Heart right ventricle (tissue), 16 donors: ENCODE results near the gene POLR3C. TPM values are rescaled to one million over a fixed set of nuclear protein-coding genes. Genes with fewer than 3 reads are reported as not detected.

Source experiments
- ATAC-seq, 8 donors: fragments of 200-7000 bp; cut with Tn5 transposase; one replicate each; pipeline ENCODE4 v1.9.1; 2020; ENCODE audit warnings: mild to moderate bottlenecking in 8 of 8, moderate library complexity in 8 of 8, moderate number of reproducible peaks in 1 of 8
- DNase-seq, 2 donors: peaks; one replicate each; pipeline ENCODE4 v3.0.0-alpha.2; 2020
- H3K27ac ChIP-seq, 10 donors: fragments of 200-600 bp; sonication (generic) in 2 of 10; one replicate each; pipeline versions ENCODE4 v1.5.0 to v1.8.0; 2020 to 2022; ENCODE audit warnings: mild to moderate bottlenecking in 3 of 10
- H3K27me3 ChIP-seq, 7 donors: fragments of 200-600 bp; one replicate each; pipeline ENCODE4 v1.8.0; 2021 to 2022; ENCODE audit warnings: mild to moderate bottlenecking in 2 of 7
- H3K36me3 ChIP-seq, 9 donors: fragments of 200-600 bp; sonication (generic) in 1 of 9; one replicate each; pipeline versions ENCODE4 v1.5.0 to v1.8.0; 2020 to 2022; ENCODE audit warnings: mild to moderate bottlenecking in 2 of 9
- H3K4me1 ChIP-seq, 9 donors: fragments of 200-600 bp; sonication (generic) in 1 of 9; one replicate each; pipeline versions ENCODE4 v1.5.0 to v1.8.0; 2020 to 2022; ENCODE audit warnings: mild to moderate bottlenecking in 4 of 9
- H3K4me3 ChIP-seq, 10 donors: fragments of 200-600 bp; sonication (generic) in 2 of 10; one replicate each; pipeline versions ENCODE4 v1.5.0 to v1.8.0; 2020 to 2022; ENCODE audit warnings: mild to moderate bottlenecking in 7 of 10, moderate library complexity in 2 of 10
- H3K9me3 ChIP-seq, 11 donors: fragments of 200-600 bp in 10 of 11; sonication (generic) in 2 of 11; one replicate each; pipeline versions ENCODE4 v1.5.0 to v1.8.0; 2013 to 2022; ENCODE audit warnings: mild to moderate bottlenecking in 2 of 11, control low read depth in 1 of 11, moderate library complexity in 1 of 11
- CTCF ChIP-seq, 9 donors: fragments of 200-600 bp; sonication (generic) in 2 of 9; IDR thresholded peaks; one replicate each; pipeline versions ENCODE4 v1.5.0 to v1.8.0; 2021 to 2022; ENCODE audit warnings: antibody characterized with exemption in 9 of 9, mild to moderate bottlenecking in 5 of 9, moderate library complexity in 1 of 9
- WGBS, 2 donors: extraction: QIAGEN DNeasy Blood & Tissue Kit; methylation state at CpG; one replicate each; pipeline ENCODE4 v1.1.7; 2013; ENCODE audit warnings: inconsistent platforms in 1 of 2; 5-methylcytosine and 5-hydroxymethylcytosine counted together
- intact Hi-C, 10 donors: fragments of 100-400 bp; cut with DNase I; formaldehyde crosslinking; loops; one replicate each; pipeline versions ENCODE4 v1.11.1 to v1.14.2; 2022
- microRNA-seq, 2 donors: library from miRNA; unstranded; fragments of <30 nt; microRNA quantifications; one replicate each; pipeline ENCODE4 v1.2.0, GENCODE V29; 2021
- polyA plus RNA-seq, 2 donors: library from polyadenylated mRNA; stranded (reverse); fragments of 200-250 nt; gene quantifications; one replicate each; pipeline ENCODE4 v1.2.3, GENCODE V29; 2013
- total RNA-seq, 10 donors: library from RNA; stranded (reverse); fragmentation: NEBNext Ultra II Directional in 3 of 10; extraction: Animal tissue kit (Norgen Biotek cat#: 25700) in 3 of 10; gene quantifications; one replicate each; pipeline versions ENCODE4 v1.2.1 to v1.2.4, GENCODE V29; 2021 to 2023
- donor health status: Arrhythmogenic right ventricular cardiomyopathy.
- donor health status: ischemic (EF 13 %, LVEDD 7.1; RV severe dilation, severe dysfunction).
- donor health status: healthy with polysubstance abuse.
- donor health status: DM: no; HTN: yes; CAD: no.
- donor health status: DM: no; HTN: no; CAD: no.
- donor health status: ischemic (EF 25% LVEDD 6.9; RV normal size, moderate dysfunction).
- donor health status: ischemic (EF 25% LVEDD 5.7; RV mildly dilated, moderate dysfunction).
- donor health status: healthy.
- donor health status: DM: yes; HTN: yes; CAD: no.
- donor health status: Ischemic cardiomyopathy.
- donor health status: ischemic (EF 35%, LVEDD 5.7; RV mildly dilated, moderate dysfunction).
- donor health status: nonischemic (EF 11% LVEDD 7.7; RV severe dilation, severe dysfunction).
- donor health status: DM: yes; HTN: yes; CAD: no.
- donor health status: PGD.
- donor health status: ischemic (EF 29% LVEDD 5.4; RV normal size, mild dysfunction).
- donor health status: nonischemic (EF 23%, LVEDD 6.1; RV moderate dilation, normal function).

The POLR3C gene
- total and polyA plus RNA-seq, 12 donors: 8.0 to 18.1 (median 14.9) TPM

GRCh38 chr1:145893306-145894055 is 69.5 kb downstream of the POLR3C start:
- Histone ChIP-seq H3K36me3 (no peaks in the 10 kb centered on the region), H3K27ac (peak overlapping the region in 8 of 10 donors; percentile 67 to 93 (median 84)), H3K4me3 (no peak overlapping the region), H3K4me1 (peaks cover 15 to 40% (median 28%) of the 10 kb centered on the region in 9 donors), H3K9me3 (no peaks in the 10 kb centered on the region), H3K27me3 (no peaks in the 10 kb centered on the region)
- 90 to 91% methylated on average over 7 of the region's 7 CpGs for WGBS, 2 donors
- TF ChIP-seq CTCF (IDR thresholded peaks at IDR 0.05): no peak
- no peak for ATAC-seq
- intact Hi-C loops: loop anchor here in 8 of 10 donors (2.0 to 10.0 kb wide), 4 partner anchors 35 to 121 kb away; partner anchors contain the start of gene PIAS3 (in 2 of the 8)
- no peak for DNase-seq

Small RNA genes lying within 50 kb of the gene (microRNA-seq; reads per million reads assigned to microRNA genes)
- 0 reads per million in 2 donors for gene MIR6736

Other genes with a start within 250 kb of the POLR3C start
- gene GPR89A, start 216.2 kb upstream of the POLR3C start, total RNA-seq: 10 to 100 TPM in 4 of 10 donors, 1 to 10 TPM in 6; 6.9 to 13.5 (median 9.3) TPM
- gene GPR89A, start 216.2 kb upstream of the POLR3C start, polyA plus RNA-seq: 10 to 100 TPM in 1 of 2 donors, 1 to 10 TPM in 1; 7.3 to 14.5 TPM
- gene PDZK1, start 116.8 kb upstream of the POLR3C start, total RNA-seq: 1 to 10 TPM in 1 of 10 donors, under 1 TPM in 2, not detected in 7; 0.44 to 2.0 (median 0.47) TPM
- gene PDZK1, start 116.8 kb upstream of the POLR3C start, polyA plus RNA-seq: under 1 TPM; 0.17 to 0.44 TPM
- gene CD160, start 104.7 kb upstream of the POLR3C start, total RNA-seq: under 1 TPM in 2 of 10 donors, not detected in 8; 0.18 to 0.58 TPM
- under 1 TPM in 1 of 2 donors, not detected in 1; 0.03 TPM for gene CD160, start 104.7 kb upstream of the POLR3C start, polyA plus RNA-seq
- 10 to 100 TPM; 39.2 to 99.0 (median 56.3) TPM for gene RNF115, start 105 bp upstream of the POLR3C start, total RNA-seq
- 10 to 100 TPM; 12.8 to 25.2 TPM for gene RNF115, start 105 bp upstream of the POLR3C start, polyA plus RNA-seq
- 1 to 10 TPM; 1.8 to 4.9 (median 3.6) TPM for gene NUDT17, start 21.4 kb downstream of the POLR3C start, total RNA-seq
- 1 to 10 TPM in 1 of 2 donors, under 1 TPM in 1; 0.75 to 4.0 TPM for gene NUDT17, start 21.4 kb downstream of the POLR3C start, polyA plus RNA-seq
- 10 to 100 TPM; 12.6 to 21.0 (median 15.0) TPM for gene PIAS3, start 34.9 kb downstream of the POLR3C start, total RNA-seq
- 10 to 100 TPM; 19.9 to 28.7 TPM for gene PIAS3, start 34.9 kb downstream of the POLR3C start, polyA plus RNA-seq
- 1 to 10 TPM in 1 of 10 donors, under 1 TPM in 9; 0.28 to 1.2 (median 0.56) TPM for gene ANKRD35, start 61.7 kb downstream of the POLR3C start, total RNA-seq
- gene ANKRD35, start 61.7 kb downstream of the POLR3C start, polyA plus RNA-seq: 1 to 10 TPM in 1 of 2 donors, under 1 TPM in 1; 0.80 to 2.1 TPM
- 1 to 10 TPM; 1.1 to 3.2 (median 1.6) TPM for gene ITGA10, start 85.8 kb downstream of the POLR3C start, total RNA-seq
- gene ITGA10, start 85.8 kb downstream of the POLR3C start, polyA plus RNA-seq: 1 to 10 TPM; 1.9 to 4.2 TPM
- 10 to 100 TPM; 20.4 to 26.3 (median 23.0) TPM for gene PEX11B, start 94.5 kb downstream of the POLR3C start, total RNA-seq
- gene PEX11B, start 94.5 kb downstream of the POLR3C start, polyA plus RNA-seq: 10 to 100 TPM; 17.7 to 24.5 TPM
- gene RBM8A, start 103.3 kb downstream of the POLR3C start, total RNA-seq: 10 to 100 TPM; 55.5 to 90.5 (median 67.4) TPM
- 100 to 1,000 TPM in 1 of 2 donors, 10 to 100 TPM in 1; 34.5 to 151 TPM for gene RBM8A, start 103.3 kb downstream of the POLR3C start, polyA plus RNA-seq
- gene LIX1L, start 133.8 kb downstream of the POLR3C start, total RNA-seq: 10 to 100 TPM; 21.2 to 30.0 (median 24.5) TPM
- gene LIX1L, start 133.8 kb downstream of the POLR3C start, polyA plus RNA-seq: 1 to 10 TPM; 7.1 to 9.4 TPM
- gene ANKRD34A, start 140.4 kb downstream of the POLR3C start, total RNA-seq: 1 to 10 TPM in 6 of 10 donors, under 1 TPM in 4; 0.66 to 1.5 (median 1.0) TPM
- gene ANKRD34A, start 140.4 kb downstream of the POLR3C start, polyA plus RNA-seq: 1 to 10 TPM in 1 of 2 donors, under 1 TPM in 1; 0.88 to 1.7 TPM
- gene POLR3GL, start 140.5 kb downstream of the POLR3C start, total RNA-seq: 10 to 100 TPM; 30.9 to 44.7 (median 38.5) TPM
- gene POLR3GL, start 140.5 kb downstream of the POLR3C start, polyA plus RNA-seq: 10 to 100 TPM; 44.2 to 64.5 TPM
- 1,000 to 10,000 TPM in 2 of 10 donors, 100 to 1,000 TPM in 8; 544 to 1,142 (median 777) TPM for gene TXNIP, start 172.4 kb downstream of the POLR3C start, total RNA-seq
- 100 to 1,000 TPM; 231 to 681 TPM for gene TXNIP, start 172.4 kb downstream of the POLR3C start, polyA plus RNA-seq
- gene HJV, start 197.5 kb downstream of the POLR3C start, total RNA-seq: 100 to 1,000 TPM in 1 of 10 donors, 10 to 100 TPM in 9; 26.8 to 115 (median 76.5) TPM
- 10 to 100 TPM in 1 of 2 donors, under 1 TPM in 1; 0.52 to 18.8 TPM for gene HJV, start 197.5 kb downstream of the POLR3C start, polyA plus RNA-seq